Testis (tissue), 2 donors: Measurements from ENCODE around the gene LRP1B.

Experiments
- CTCF ChIP-seq, 3 experiments: fragments of 450-650 bp in 2 of 3; fragments of 200-600 bp in 1 of 3; sonication (generic) in 1 of 3; IDR thresholded peaks; one replicate each; pipeline ENCODE4 v1.5.1; 2016 to 2019; ENCODE audit warnings: antibody characterized with exemption in 3 of 3, mild to moderate bottlenecking in 2 of 3, moderate library complexity in 1 of 3
- POLR2A ChIP-seq: fragments of 450-650 bp; IDR thresholded peaks from one replicate; pipeline ENCODE4 v1.6.1; 2017; ENCODE audit warnings: antibody characterized with exemption, mild to moderate bottlenecking, moderate library complexity

DNA sequence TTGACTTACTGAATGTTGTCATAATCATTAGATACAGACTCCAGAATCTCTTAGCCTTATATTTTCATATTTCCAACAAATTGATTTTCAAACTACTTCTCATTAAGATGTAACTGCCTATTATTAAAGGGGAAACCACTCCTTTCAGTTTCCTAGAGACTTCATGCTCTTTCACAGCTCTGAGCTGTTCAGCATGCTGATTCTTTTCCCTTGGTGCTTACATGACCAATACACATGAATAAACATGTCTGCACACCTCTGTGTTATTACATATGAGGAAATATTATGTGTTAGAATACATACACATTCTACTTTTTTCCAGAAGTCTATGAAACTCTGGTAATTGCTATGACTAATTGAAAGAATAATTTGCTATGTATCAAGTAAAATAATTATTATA lies 200.0 kb downstream of the LRP1B start:
- TF ChIP-seq CTCF (IDR thresholded peaks at IDR 0.05) = no peak
- no peak for TF ChIP-seq POLR2A
